SK-N-MC (cell line): ENCODE measurements around the gene CCDC187.

Source experiments
- EZH2 ChIP-seq: fragments of 200-600 bp; sonication (generic); IDR thresholded peaks from one replicate; pipeline ENCODE4 v1.6.1; 2017; ENCODE audit warnings: antibody characterized with exemption
- FOXP2 ChIP-seq: optimal IDR thresholded peaks from 2 replicates; pipeline ENCODE3; 2011; ENCODE audit warnings: mild to moderate bottlenecking, moderate library complexity; ENCODE audit not compliant: insufficient read depth; ENCODE audit errors: extremely low read length, control extremely low read depth
- POLR2AphosphoS5 ChIP-seq: IDR thresholded peaks from 2 replicates; pipeline ENCODE4 v1.6.1; 2012; ENCODE audit warnings: mild to moderate bottlenecking, low read depth, low read length, borderline replicate concordance

- TF ChIP-seq POLR2AphosphoS5 = no peak
- TF ChIP-seq EZH2 = no peak
- TF ChIP-seq FOXP2 = no peak
Observed at GRCh38 chr9:136208675-136209074, 95.2 kb downstream of the CCDC187 start.
